Transverse colon (tissue), 4 donors: Measurements from ENCODE around the gene PPP1R9A.

Source experiments
- EP300 ChIP-seq: sonication (generic); formaldehyde crosslinking; IDR thresholded peaks from one replicate; pipeline ENCODE4 v1.6.1; 2017; ENCODE audit warnings: antibody characterized with exemption, low read depth
- POLR2AphosphoS5 ChIP-seq, 3 donors: sonication (generic); formaldehyde crosslinking; IDR thresholded peaks; one replicate each; pipeline ENCODE4 v1.6.1; 2016; ENCODE audit warnings: antibody characterized with exemption in 3 of 3
- TF ChIP-seq, protein P1 (sequence below), 5 experiments: fragments of 200-600 bp in 3 of 5; fragments of 450-650 bp in 2 of 5; sonication (generic) in 3 of 5; IDR thresholded peaks; 1 replicate in 2 of 5; 2 replicates in 3 of 5; pipeline ENCODE4 v1.5.1; 2016 to 2017; ENCODE audit warnings: antibody characterized with exemption in 5 of 5, inconsistent platforms in 3 of 5, mild to moderate bottlenecking in 2 of 5, moderate library complexity in 1 of 5

DNA sequence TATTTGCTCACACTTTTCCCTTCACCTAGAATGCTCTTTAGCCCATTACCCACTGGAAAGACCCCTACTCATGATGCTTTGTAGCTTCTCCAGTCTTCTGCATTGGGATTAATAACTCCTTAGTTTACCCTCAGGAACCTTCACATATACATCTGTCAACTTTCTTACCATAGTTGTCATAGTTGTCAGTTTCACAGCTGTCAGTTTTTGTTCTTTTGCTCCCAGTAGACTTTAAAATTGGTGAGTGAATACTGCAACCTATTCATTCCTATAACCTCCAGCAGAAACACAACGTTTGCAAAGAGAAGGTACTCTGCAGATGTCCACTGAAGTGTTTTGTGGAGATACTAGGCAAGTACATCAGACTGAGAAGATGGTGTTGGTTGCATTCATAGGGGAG lies 414.3 kb downstream of the PPP1R9A start:
- TF ChIP-seq, protein P1, sequence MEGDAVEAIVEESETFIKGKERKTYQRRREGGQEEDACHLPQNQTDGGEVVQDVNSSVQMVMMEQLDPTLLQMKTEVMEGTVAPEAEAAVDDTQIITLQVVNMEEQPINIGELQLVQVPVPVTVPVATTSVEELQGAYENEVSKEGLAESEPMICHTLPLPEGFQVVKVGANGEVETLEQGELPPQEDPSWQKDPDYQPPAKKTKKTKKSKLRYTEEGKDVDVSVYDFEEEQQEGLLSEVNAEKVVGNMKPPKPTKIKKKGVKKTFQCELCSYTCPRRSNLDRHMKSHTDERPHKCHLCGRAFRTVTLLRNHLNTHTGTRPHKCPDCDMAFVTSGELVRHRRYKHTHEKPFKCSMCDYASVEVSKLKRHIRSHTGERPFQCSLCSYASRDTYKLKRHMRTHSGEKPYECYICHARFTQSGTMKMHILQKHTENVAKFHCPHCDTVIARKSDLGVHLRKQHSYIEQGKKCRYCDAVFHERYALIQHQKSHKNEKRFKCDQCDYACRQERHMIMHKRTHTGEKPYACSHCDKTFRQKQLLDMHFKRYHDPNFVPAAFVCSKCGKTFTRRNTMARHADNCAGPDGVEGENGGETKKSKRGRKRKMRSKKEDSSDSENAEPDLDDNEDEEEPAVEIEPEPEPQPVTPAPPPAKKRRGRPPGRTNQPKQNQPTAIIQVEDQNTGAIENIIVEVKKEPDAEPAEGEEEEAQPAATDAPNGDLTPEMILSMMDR (IDR thresholded peaks at IDR 0.05), result no peak
- TF ChIP-seq EP300, result no peak
- no peak for TF ChIP-seq POLR2AphosphoS5 (IDR thresholded peaks at IDR 0.05)
